Nephron (organoid): ENCODE results near the gene NOC3L.

Experiments
- H3K27ac Mint-ChIP-seq, 3 experiments: 2 replicates each; pipeline ENCODE4 v1.8.0; 2020; ENCODE audit warnings: mixed read lengths in 3 of 3, mild to moderate bottlenecking in 2 of 3, moderate library complexity in 1 of 3
- H3K27me3 Mint-ChIP-seq: 2 replicates; pipeline ENCODE4 v1.8.0; 2021; ENCODE audit warnings: low read depth, mild to moderate bottlenecking, moderate library complexity, mixed read lengths
- H3K36me3 Mint-ChIP-seq: 2 replicates; pipeline ENCODE4 v1.8.0; 2020; ENCODE audit warnings: low read depth, mixed read lengths
- H3K4me1 Mint-ChIP-seq: 2 replicates; pipeline ENCODE4 v1.8.0; 2020; ENCODE audit warnings: mixed read lengths
- H3K4me3 Mint-ChIP-seq, 3 experiments: 2 replicates each; pipeline ENCODE4 v1.8.0; 2020; ENCODE audit warnings: mild to moderate bottlenecking in 3 of 3, mixed read lengths in 3 of 3, moderate library complexity in 2 of 3
- H3K9me3 Mint-ChIP-seq: 2 replicates; pipeline ENCODE4 v1.8.0; 2020; ENCODE audit warnings: mixed read lengths
- CTCF ChIP-seq, 3 experiments: fragments of 200-600 bp; sonication (generic); IDR thresholded peaks; one replicate each; pipeline ENCODE4 v1.5.0; 2021; ENCODE audit warnings: antibody characterized with exemption in 3 of 3; ENCODE audit not compliant: unreplicated experiment in 3 of 3

Gene NOC3L

GRCh38 chr10:94343151-94343550, 19.6 kb downstream of the NOC3L start:
- no peak overlapping the region for H3K4me3 Mint-ChIP-seq
- H3K36me3 Mint-ChIP-seq, result peaks cover 47% of the 10 kb centered on the region
- H3K9me3 Mint-ChIP-seq, result no peaks in the 10 kb centered on the region
- H3K27me3 Mint-ChIP-seq, result no peaks in the 10 kb centered on the region
- H3K27ac Mint-ChIP-seq, result no peak overlapping the region
- H3K4me1 Mint-ChIP-seq, result no peaks in the 10 kb centered on the region
- no peak for TF ChIP-seq CTCF (IDR thresholded peaks at IDR 0.05; ENCODE audit: unreplicated experiment in 3 of 3)

GRCh38 chr10:94334857-94335256, 27.9 kb downstream of the NOC3L start:
- Mint-ChIP-seq H3K9me3 (no peaks in the 10 kb centered on the region), H3K27ac (no peak overlapping the region), H3K4me1 (no peaks in the 10 kb centered on the region), H3K36me3 (peaks cover 75% of the 10 kb centered on the region), H3K27me3 (no peaks in the 10 kb centered on the region), H3K4me3 (no peak overlapping the region)
- TF ChIP-seq CTCF (IDR thresholded peaks at IDR 0.05; ENCODE audit: unreplicated experiment in 3 of 3), result no peak

DNA sequence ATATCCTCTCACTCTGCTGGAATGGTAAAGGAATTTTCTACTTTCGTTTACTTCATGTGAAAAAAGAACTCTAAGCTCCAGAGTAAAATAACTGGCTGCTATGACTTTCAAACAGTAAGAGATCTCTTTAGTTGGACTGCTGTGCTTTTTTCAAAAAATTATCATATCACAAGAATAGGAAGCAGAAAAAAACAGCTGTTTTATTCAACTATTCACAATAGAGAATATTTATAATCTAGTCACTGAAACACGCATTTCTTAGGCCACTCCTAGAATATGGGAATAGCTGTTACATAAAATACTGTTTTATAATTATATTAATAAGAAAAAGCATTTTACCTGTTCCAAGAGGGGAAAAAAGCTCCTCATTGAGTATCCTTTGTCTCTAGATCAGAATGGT, 29.7 kb downstream of the NOC3L start:
- Mint-ChIP-seq H3K4me1 (peaks cover 4% of the 10 kb centered on the region), H3K27me3 (no peaks in the 10 kb centered on the region), H3K4me3 (no peak overlapping the region), H3K36me3 (peaks cover 60% of the 10 kb centered on the region), H3K27ac (no peak overlapping the region), H3K9me3 (no peaks in the 10 kb centered on the region)
- no peak for TF ChIP-seq CTCF (IDR thresholded peaks at IDR 0.05; ENCODE audit: unreplicated experiment in 3 of 3)

GRCh38 chr10:94328613-94329012, 34.1 kb downstream of the NOC3L start:
- TF ChIP-seq CTCF (IDR thresholded peaks at IDR 0.05; ENCODE audit: unreplicated experiment in 3 of 3), result no peak
- Mint-ChIP-seq H3K4me3 (no peak overlapping the region), H3K4me1 (peaks cover 4% of the 10 kb centered on the region), H3K27me3 (no peaks in the 10 kb centered on the region), H3K9me3 (no peaks in the 10 kb centered on the region), H3K36me3 (peaks cover 48% of the 10 kb centered on the region), H3K27ac (no peak overlapping the region)

DNA sequence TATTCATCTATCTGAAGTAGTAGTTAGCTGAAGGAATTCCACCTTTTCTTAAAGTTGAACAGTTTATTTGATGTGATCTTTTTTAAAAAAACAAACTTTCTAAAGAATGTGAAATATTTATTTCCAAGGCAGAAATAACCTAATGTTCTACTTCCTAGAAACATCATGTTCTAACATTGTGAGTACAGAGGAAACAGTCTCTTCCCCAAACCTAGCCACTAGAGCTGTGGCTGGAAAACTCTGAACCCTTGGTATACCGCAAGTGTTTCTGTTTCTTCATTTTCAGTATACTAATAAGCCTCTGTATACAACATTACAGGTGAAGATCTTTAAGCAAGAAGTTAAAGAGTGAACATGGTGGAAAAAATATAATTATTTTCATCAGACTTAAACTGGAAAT, 35.1 kb downstream of the NOC3L start:
- H3K27me3 Mint-ChIP-seq, result no peaks in the 10 kb centered on the region
- H3K36me3 Mint-ChIP-seq, result peaks cover 49% of the 10 kb centered on the region
- H3K4me1 Mint-ChIP-seq, result peaks cover 4% of the 10 kb centered on the region
- no peak for TF ChIP-seq CTCF (IDR thresholded peaks at IDR 0.05; ENCODE audit: unreplicated experiment in 3 of 3)
- no peaks in the 10 kb centered on the region for H3K9me3 Mint-ChIP-seq
- H3K27ac Mint-ChIP-seq, result no peak overlapping the region
- no peak overlapping the region for H3K4me3 Mint-ChIP-seq

GRCh38 chr10:94324609-94325233, 38.0 kb downstream of the NOC3L start:
- no peak for TF ChIP-seq CTCF (IDR thresholded peaks at IDR 0.05; ENCODE audit: unreplicated experiment in 3 of 3)
- peaks cover 36% of the 10 kb centered on the region for H3K36me3 Mint-ChIP-seq
- H3K4me3 Mint-ChIP-seq, result no peak overlapping the region
- peaks cover 4% of the 10 kb centered on the region for H3K4me1 Mint-ChIP-seq
- H3K27me3 Mint-ChIP-seq, result no peaks in the 10 kb centered on the region
- no peak overlapping the region for H3K27ac Mint-ChIP-seq
- no peaks in the 10 kb centered on the region for H3K9me3 Mint-ChIP-seq
